Vagina (tissue), 2 donors: ENCODE data around the gene DDX28.

Source experiments
- POLR2A ChIP-seq, 2 donors: fragments of 450-650 bp; IDR thresholded peaks; one replicate each; pipeline ENCODE4 v1.6.1; 2017; ENCODE audit warnings: antibody characterized with exemption in 2 of 2, mild to moderate bottlenecking in 2 of 2, moderate library complexity in 2 of 2
- POLR2AphosphoS5 ChIP-seq, 2 donors: sonication (generic); formaldehyde crosslinking; IDR thresholded peaks; one replicate each; pipeline ENCODE4 v1.9.0; 2017; ENCODE audit warnings: antibody characterized with exemption in 2 of 2, mild to moderate bottlenecking in 2 of 2, low read depth in 1 of 2; ENCODE audit not compliant: insufficient read depth in 1 of 2
- TF ChIP-seq, protein P1 (sequence below), 3 experiments: fragments of 450-650 bp in 2 of 3; fragments of 200-600 bp in 1 of 3; sonication (generic) in 1 of 3; IDR thresholded peaks; one replicate each; pipeline ENCODE4 v1.5.1; 2017 to 2019; ENCODE audit warnings: antibody characterized with exemption in 3 of 3, mild to moderate bottlenecking in 2 of 3, moderate library complexity in 2 of 3

DNA sequence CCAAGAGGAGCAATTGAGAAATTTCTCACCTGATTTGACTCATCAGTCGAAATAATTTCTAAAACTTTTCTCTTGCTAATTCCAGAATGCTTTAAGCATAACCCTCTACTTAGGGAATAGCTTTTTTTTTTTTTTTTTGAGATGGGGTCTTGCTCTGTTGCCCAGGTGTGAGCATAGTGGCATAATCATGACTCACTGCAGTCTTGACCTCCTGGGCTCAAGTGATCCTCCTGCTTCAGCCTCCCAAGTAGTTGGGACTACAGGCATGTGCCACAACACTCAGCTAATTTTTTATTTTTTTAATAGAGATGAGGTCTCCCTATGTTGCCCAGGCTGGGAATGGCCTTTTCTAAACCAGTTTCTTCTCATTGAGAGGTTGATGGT, 48.5 kb upstream of the DDX28 start:
- TF ChIP-seq, protein P1, sequence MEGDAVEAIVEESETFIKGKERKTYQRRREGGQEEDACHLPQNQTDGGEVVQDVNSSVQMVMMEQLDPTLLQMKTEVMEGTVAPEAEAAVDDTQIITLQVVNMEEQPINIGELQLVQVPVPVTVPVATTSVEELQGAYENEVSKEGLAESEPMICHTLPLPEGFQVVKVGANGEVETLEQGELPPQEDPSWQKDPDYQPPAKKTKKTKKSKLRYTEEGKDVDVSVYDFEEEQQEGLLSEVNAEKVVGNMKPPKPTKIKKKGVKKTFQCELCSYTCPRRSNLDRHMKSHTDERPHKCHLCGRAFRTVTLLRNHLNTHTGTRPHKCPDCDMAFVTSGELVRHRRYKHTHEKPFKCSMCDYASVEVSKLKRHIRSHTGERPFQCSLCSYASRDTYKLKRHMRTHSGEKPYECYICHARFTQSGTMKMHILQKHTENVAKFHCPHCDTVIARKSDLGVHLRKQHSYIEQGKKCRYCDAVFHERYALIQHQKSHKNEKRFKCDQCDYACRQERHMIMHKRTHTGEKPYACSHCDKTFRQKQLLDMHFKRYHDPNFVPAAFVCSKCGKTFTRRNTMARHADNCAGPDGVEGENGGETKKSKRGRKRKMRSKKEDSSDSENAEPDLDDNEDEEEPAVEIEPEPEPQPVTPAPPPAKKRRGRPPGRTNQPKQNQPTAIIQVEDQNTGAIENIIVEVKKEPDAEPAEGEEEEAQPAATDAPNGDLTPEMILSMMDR (IDR thresholded peaks at IDR 0.05): no peak
- no peak for TF ChIP-seq POLR2AphosphoS5 (IDR thresholded peaks at IDR 0.05; ENCODE audit: insufficient read depth in 1 of 2, low read depth in 1 of 2)
- no peak for TF ChIP-seq POLR2A (IDR thresholded peaks at IDR 0.05)
